GM21515 (cell line): Measurements from ENCODE around the gene PTPRA.
"Not testable (repeated sequence)": the region's sequence is repeated elsewhere in the genome, so short reads cannot be mapped to it uniquely, and the experiment has no call there.

Experiments used
- ATAC-seq: cut with Tn5 transposase; IDR thresholded peaks from one replicate; pipeline ENCODE4 v1.9.1; 2021; ENCODE audit not compliant: unreplicated experiment

PTPRA gene

GRCh38 chr20:3071610-3072529, 198.6 kb downstream of the PTPRA start, which contains the start of gene OXT:
OXT (plus strand) TSS chr20:3071620; CDS start chr20:3071656, 36 bp downstream.
- ATAC-seq: no peak

- no peak for ATAC-seq
Measured at GRCh38 chr20:3072530-3073250, 199.4 kb downstream of the PTPRA start.

- ATAC-seq: not testable (repeated sequence)
Measured at GRCh38 chr20:3073251-3073643, 200.0 kb downstream of the PTPRA start.

- no peak for ATAC-seq
Measured at GRCh38 chr20:3074812-3075211, 201.5 kb downstream of the PTPRA start.

GRCh38 chr20:3075315-3075714, 202.0 kb downstream of the PTPRA start:
- not testable (repeated sequence) for ATAC-seq

- no peak for ATAC-seq
Measured at GRCh38 chr20:3077618-3078134, 204.4 kb downstream of the PTPRA start.

GRCh38 chr20:3080939-3081388, 207.7 kb downstream of the PTPRA start:
- ATAC-seq: no peak

GRCh38 chr20:3081641-3082040, 208.4 kb downstream of the PTPRA start:
- ATAC-seq: no peak

- no peak for ATAC-seq
Measured at GRCh38 chr20:3082306-3082951, 209.1 kb downstream of the PTPRA start.

GRCh38 chr20:3082955-3083952, 210.0 kb downstream of the PTPRA start:
- no peak for ATAC-seq

- ATAC-seq: no peak
Measured at GRCh38 chr20:3084283-3084985, 211.2 kb downstream of the PTPRA start, which contains the start of gene AVP. AVP (minus strand) TSS chr20:3084724; CDS start chr20:3084674, 50 bp downstream.

- no peak for ATAC-seq
Measured at GRCh38 chr20:3084986-3085360, 211.7 kb downstream of the PTPRA start.

GRCh38 chr20:3085571-3086072, 212.3 kb downstream of the PTPRA start:
- no peak for ATAC-seq

GRCh38 chr20:3088031-3088430, 214.8 kb downstream of the PTPRA start:
- no peak for ATAC-seq
